Measurements from ENCODE around the gene PTTG1IP.
A peak's percentile ranks its signal among the peaks of the same experiment; 100 is the strongest.

The PTTG1IP gene

GRCh38 chr21:44845418-44846223 is 27.9 kb downstream of the PTTG1IP start (continued):
- TF ChIP-seq ZNF488 (tag by site-specific recombination; IDR thresholded peaks at IDR 0.05) (no peak), ZNF121 (tag by site-specific recombination; IDR thresholded peaks at IDR 0.05) (peak; percentile 64; the same call in 1 of the 2 replicates), ZBTB49 (tag by site-specific recombination; IDR thresholded peaks at IDR 0.05; ENCODE audit: low read depth) (no peak), ZBTB20 (tag by site-specific recombination; IDR thresholded peaks at IDR 0.05) (0 out of 2 replicates have a peak, but pooled peaks have one; percentile 20), ZBTB8A (tag by site-specific recombination; IDR thresholded peaks at IDR 0.05) (0 out of 2 replicates have a peak, but pooled peaks have one; percentile 13), ZNF114 (tag by site-specific recombination; IDR thresholded peaks at IDR 0.05) (no peak), GLIS1 (tag by site-specific recombination; IDR thresholded peaks at IDR 0.05) (peak; percentile 82), FEZF1 (tag by site-specific recombination; IDR thresholded peaks at IDR 0.05) (no peak), ZIC2 (tag by site-specific recombination; IDR thresholded peaks at IDR 0.05) (peak; percentile 91), TSHZ1 (tag by site-specific recombination; IDR thresholded peaks at IDR 0.05; ENCODE audit: borderline replicate concordance) (no peak), ZBTB7A (tag by site-specific recombination; IDR thresholded peaks at IDR 0.05; ENCODE audit: low read depth) (no peak), ATF2 (tag by site-specific recombination; IDR thresholded peaks at IDR 0.05; ENCODE audit: low read depth) (no peak), EGR2 (tag by site-specific recombination; IDR thresholded peaks at IDR 0.05; ENCODE audit: low read depth) (0 out of 2 replicates have a peak, but pooled peaks have one; percentile 21), PRDM1 (tag by site-specific recombination; IDR thresholded peaks at IDR 0.05) (no peak), YY2 (tag by site-specific recombination; IDR thresholded peaks at IDR 0.05) (no peak), ZFP37 (tag by site-specific recombination; IDR thresholded peaks at IDR 0.05) (no peak), ZBTB26 (tag by site-specific recombination; optimal IDR thresholded peaks at IDR 0.05) (peak; percentile 13), ZNF529 (tag by site-specific recombination; IDR thresholded peaks at IDR 0.05; ENCODE audit: insufficient replicate concordance) (no peak), SETDB1 (IDR thresholded peaks at IDR 0.05; ENCODE audit: insufficient read length, low read length) (no peak), SP2 (tag by site-specific recombination; IDR thresholded peaks at IDR 0.05) (peak; percentile 62), HIC1 (tag by site-specific recombination; IDR thresholded peaks at IDR 0.05) (no peak), ZNF157 (tag by site-specific recombination; IDR thresholded peaks at IDR 0.05) (no peak), SALL2 (tag by site-specific recombination; IDR thresholded peaks at IDR 0.05; ENCODE audit: borderline replicate concordance) (no peak), ZNF335 (tag by site-specific recombination; conservative IDR thresholded peaks at IDR 0.05) (peak; percentile 58; the same call in 1 of the 2 replicates)
- TF ChIP-seq, protein P1, sequence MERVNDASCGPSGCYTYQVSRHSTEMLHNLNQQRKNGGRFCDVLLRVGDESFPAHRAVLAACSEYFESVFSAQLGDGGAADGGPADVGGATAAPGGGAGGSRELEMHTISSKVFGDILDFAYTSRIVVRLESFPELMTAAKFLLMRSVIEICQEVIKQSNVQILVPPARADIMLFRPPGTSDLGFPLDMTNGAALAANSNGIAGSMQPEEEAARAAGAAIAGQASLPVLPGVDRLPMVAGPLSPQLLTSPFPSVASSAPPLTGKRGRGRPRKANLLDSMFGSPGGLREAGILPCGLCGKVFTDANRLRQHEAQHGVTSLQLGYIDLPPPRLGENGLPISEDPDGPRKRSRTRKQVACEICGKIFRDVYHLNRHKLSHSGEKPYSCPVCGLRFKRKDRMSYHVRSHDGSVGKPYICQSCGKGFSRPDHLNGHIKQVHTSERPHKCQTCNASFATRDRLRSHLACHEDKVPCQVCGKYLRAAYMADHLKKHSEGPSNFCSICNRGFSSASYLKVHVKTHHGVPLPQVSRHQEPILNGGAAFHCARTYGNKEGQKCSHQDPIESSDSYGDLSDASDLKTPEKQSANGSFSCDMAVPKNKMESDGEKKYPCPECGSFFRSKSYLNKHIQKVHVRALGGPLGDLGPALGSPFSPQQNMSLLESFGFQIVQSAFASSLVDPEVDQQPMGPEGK (tag by site-specific recombination; IDR thresholded peaks at IDR 0.05): peak; percentile 76

Data from HEK293 (cell line).